ENCODE measurements around the gene RNF135.
"Not testable (repeated sequence)": the region's sequence is repeated elsewhere in the genome, so short reads cannot be mapped to it uniquely, and the experiment has no call there.

Gene RNF135, protein sequence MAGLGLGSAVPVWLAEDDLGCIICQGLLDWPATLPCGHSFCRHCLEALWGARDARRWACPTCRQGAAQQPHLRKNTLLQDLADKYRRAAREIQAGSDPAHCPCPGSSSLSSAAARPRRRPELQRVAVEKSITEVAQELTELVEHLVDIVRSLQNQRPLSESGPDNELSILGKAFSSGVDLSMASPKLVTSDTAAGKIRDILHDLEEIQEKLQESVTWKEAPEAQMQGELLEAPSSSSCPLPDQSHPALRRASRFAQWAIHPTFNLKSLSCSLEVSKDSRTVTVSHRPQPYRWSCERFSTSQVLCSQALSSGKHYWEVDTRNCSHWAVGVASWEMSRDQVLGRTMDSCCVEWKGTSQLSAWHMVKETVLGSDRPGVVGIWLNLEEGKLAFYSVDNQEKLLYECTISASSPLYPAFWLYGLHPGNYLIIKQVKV

DNA sequence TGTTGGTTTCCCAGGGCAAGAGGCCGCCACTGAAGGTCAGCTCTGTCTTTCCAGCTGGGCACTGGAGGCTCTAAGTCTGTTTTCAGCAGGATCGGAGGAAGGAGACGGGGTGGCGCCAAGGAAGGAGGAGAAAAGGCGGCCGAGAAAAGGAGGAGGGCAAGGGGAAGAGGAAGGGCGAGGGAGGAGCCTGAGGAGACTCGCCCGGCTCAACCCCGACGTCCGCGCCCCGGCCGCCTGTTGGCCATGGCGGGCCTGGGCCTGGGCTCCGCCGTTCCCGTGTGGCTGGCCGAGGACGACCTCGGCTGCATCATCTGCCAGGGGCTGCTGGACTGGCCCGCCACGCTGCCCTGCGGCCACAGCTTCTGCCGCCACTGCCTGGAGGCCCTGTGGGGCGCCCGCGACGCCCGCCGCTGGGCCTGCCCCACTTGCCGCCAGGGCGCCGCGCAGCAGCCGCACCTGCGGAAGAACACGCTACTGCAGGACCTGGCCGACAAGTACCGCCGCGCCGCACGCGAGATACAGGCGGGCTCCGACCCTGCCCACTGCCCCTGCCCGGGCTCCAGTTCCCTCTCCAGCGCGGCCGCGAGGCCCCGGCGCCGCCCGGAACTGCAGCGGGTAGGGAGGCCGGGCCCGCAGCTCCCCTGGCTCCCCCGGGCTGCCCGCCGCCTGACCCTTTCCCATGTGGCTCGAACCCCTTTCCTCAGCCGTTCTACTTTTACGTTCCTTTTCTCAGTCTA lies at the start of gene RNF135:
Gene RNF135 (plus strand): TSS at position 209 of the 737 bp plus-strand sequence. CDS start 35 bp downstream, at position 244.
- peak; percentile 61 to 68 for DNase-seq

DNA sequence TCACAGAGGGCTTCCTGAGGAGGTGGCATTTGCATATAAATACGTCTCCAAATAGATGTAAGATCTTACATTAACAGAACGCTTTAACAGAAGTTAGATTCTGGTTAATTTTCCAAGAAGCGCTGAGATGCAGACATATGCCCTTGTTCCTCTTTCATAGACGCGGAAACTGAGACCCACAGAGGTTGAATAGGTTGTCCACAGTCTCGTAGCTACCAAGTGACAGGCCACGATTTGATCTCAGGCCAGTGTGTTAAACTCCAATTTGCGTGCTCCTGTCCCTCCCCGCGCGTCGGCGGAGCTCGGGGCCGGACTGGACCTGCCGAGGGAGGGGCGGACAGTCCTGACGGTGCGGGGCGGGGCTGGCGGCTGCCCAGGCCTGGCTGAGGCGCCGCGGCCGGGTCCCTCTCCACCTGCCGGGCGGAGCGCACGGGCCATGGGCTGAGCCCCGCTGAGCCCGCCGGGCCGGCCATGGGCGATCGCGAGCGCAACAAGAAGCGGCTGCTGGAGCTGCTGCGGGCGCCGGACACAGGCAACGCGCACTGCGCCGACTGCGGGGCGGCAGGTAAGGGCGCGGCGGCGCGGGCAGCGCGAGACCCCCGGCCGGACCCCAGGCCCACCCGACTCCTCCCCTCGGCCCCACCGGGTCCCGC lies 49.2 kb upstream of the RNF135 start, which contains the start of gene ADAP2:
Gene ADAP2 (plus strand): TSS at position 402 of the 653 bp plus-strand sequence. CDS start 70 bp downstream, at position 472.
- peak; percentile 8 to 50 for DNase-seq

DNA sequence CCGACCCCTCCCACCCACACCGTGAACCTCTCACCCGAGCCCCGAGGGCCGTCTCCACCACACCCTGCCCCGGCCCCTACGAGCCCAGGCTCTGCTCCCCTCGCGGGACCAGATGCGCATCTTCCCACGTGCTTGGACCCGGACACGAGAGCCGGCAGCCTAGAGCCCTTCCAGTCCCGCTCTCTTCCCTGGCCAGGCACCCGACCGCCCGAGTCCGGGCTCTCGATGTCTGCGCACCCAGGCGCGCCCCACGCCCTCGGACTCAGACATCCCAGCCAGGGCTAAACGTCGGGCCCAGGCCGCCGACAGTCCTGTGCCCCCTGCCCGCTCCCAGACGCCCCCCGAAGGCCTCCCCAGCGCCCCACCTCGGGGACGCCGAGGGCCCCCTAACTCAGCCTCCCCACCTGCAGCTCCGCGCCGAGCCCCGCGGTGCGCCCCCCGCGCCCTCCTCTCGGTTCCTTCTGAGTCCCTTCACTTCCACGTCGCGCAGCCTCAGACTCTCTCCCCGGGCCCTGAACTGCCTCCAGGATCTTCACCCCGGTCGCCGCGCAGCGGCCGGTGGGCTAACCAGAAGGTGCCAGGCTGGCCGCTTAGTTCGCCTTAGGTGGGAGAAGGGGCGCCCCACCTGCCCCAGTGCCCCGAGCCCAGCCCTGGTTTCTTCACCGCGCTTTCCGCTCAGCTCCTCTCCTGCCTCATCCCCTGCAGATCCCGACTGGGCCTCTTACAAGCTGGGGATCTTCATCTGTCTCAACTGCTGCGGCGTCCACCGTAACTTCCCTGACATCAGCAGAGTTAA lies 48.4 kb upstream of the RNF135 start:
- DNase-seq = peak in 1 of 2 donors; percentile 14

DNA sequence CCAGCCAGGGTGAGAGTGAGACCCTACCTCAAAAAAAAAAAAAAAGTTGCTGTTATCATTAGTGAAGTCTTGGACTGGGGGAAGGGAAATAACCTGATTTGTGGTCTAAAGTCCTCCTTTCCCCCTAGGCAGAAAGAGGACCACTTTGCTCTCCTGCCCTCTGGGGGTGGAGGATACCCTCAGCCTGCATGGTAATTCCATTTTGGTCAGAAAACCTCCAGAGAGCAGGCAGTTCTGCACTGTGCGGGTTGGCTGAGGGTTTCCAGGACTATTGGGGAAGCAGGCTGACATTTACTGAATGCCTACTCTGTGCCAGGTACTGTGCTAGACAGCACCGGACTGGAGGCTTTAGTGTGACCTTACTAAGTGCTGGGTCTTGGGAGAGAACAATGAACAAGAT lies 46.5 kb upstream of the RNF135 start:
- DNase-seq = no peak

DNA sequence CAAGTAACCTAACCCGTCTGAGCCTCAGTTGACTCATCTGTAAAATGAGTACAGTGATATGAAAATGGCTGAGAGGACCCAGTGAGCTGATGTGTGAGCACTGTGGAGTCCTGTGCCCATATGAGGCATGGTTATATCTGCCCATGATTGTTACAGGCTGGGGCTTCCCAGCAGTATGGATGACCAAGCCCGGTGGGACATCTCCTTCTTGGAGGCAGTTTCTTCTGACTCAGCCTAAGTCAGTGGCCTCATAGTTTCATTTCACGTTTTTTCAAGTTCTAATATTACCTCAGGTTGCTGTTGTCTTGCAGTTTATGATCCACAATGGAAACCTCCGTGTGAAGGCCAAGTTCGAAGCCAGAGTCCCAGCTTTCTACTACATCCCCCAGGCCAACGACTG lies 44.3 kb upstream of the RNF135 start:
- DNase-seq = no peak

DNA sequence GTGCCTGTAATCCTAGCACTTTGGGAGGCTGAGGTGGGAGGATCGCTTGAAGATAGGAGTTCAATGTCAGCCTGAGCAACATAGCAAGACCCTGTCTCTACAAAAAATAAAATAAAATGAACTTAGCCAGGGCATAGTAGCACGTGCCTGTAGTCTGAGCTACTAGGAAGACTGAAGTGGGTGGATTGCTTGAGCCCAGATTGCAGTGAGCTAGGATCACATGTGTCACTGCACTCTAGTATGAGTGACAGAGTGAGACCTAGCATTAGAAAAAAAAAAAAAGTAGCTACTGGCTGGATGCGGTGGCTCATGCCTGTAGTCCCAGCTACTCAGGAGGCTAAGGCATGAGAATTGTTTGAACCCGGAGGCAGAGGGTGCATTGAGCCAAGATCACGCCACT lies 43.1 kb upstream of the RNF135 start:
- DNase-seq = no peak

DNA sequence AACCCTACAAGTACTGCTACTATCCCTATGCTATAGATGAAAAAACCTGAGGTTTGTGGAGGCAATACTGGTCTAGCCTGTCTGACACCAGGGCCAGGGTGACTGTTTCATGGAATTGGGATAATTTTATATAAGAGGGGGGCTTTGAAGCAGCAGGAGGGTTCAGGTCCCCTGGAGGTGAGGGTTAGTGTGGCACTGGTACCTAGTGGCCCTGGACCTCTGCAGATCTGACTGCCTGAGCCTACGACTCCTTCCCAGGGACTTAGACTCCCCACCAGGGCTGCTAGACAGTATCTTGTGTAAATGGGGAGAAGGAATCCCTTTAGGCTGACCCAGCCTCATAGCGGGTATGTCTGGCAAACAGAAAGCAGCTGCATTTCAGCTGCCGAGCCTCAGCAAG lies 42.3 kb upstream of the RNF135 start:
- DNase-seq = no peak

DNA sequence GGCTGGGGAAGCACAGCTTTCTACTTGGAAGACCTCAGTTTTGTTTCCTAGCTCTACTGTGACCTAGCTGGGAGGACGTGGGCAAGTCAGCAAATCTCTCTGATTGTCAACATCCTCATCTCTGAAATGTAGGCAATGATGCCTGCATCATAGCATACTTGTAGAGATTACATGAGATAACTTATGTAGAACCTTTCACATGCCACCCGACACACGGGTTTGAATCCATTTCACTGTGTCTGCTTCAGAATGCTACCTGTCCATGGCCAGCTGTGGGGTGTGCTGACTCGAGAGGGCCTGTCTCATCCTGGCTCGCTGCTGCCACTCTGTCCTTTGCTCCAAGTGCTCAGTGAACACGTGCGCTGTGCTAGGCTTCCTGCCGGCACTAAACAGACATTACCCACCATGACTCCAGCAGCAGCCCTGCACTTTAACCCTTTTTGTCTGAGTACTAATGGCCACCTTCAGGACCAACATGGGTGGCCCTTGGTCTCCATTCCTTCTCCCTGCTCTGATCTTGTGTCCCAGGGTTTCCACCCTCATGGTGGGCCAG lies 41.7 kb upstream of the RNF135 start:
- DNase-seq = no peak

DNA sequence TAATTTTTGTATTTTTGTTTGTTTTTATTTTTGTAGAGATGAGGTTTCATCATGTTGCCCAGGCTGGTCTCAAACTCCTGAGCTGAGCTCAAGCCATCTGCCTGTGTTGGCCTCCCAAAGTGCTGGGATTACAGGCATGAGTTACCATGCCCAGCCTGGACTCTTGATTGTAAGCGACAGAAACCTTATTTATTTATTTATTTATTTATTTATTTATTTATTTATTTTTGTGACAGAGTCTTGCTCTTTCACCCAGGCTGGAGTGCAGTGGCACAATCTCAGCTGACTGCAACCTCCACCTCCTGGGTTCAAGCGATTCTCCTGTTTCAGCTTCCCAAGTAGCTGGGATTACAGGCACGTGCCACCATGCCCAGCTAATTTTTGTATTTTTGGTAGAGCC lies 41.0 kb upstream of the RNF135 start:
- DNase-seq = not testable (repeated sequence)

DNA sequence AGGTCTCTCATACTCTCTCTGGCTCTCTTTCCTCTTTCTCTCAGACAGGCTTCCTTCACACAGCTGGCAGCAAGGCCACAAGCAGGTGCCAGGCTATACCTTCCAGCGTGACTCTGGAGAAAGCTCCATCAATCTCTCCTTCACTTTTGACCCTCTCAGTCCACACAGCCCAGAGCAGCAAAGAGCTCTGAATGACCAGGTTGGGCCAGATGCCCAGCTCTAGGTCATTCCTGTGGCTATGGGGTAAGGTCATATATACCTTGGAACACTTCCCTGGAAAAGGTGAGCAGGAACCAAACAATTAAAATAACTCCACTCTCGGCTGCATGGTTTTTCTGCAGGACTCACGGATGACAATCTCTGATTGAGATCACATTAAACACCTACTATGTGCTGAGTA lies 40.3 kb upstream of the RNF135 start:
- DNase-seq = no peak

DNA sequence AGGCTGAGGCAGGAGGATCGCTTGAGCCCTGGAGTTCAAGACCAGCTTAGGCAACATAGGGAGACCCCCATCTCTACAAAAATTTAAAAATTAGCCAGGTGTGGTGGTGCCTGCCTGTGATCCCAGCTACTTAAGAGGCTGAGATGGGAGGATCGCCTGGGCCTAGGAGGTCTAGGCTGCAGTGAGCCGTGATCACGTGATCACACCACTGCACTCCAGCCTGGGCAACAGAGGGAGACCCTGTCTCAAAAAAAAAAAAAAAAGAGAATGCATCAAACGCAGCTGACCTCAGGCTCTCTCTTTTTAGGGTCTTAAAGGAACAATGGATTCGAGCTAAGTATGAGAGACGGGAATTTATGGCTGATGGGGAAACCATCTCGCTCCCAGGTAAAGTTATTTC lies 39.3 kb upstream of the RNF135 start:
- not testable (repeated sequence) for DNase-seq

DNA sequence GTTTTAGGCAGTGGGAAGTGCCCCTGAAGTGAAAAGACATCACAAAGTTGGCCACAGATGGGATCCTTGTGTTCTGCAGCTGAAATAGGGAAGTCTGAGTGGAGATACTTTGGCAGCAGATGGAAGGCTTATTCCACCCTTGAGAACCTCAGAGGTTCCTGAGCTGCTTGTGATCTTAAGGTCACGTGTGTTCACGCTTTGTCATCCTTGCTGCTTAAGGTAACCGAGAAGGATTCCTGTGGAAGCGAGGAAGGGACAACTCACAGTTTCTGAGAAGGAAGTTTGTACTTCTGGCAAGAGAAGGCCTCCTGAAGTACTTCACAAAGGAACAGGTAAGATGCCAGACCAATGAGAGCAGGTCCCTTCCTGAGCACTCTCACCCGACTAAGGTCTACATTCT lies 36.9 kb upstream of the RNF135 start:
- no peak for DNase-seq

DNA sequence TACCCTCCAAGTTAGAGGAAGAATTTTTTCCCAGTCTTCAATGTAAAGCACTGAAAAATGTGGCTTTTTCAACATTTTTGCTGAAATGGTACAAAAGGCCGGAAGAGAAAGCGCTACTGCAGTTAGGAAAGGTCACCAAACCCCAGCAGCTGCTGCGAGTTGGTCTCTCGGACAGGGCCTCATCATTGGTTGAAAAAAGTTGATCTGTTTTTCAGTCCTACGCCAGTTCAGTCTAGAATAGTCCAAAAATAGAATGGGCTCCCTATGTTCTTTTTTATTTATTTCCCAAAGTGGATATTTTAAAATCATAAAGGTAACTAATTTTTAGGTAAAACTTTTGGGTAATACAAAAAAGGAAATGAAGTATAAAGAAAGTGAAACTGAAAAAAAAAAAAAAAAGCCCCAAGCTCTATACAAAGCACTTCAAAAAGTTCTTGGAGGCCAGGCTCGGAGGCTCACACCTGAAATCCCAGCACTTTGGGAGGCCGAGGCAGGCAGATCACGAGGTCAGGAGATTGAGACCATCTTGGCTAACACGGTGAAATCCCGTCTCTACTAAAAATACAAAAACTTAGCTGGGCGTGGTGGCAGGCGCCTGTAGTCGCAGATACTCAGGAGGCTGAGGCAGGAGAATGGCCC lies 31.7 kb upstream of the RNF135 start:
- peak in 1 of 2 donors; percentile 10 for DNase-seq

DNA sequence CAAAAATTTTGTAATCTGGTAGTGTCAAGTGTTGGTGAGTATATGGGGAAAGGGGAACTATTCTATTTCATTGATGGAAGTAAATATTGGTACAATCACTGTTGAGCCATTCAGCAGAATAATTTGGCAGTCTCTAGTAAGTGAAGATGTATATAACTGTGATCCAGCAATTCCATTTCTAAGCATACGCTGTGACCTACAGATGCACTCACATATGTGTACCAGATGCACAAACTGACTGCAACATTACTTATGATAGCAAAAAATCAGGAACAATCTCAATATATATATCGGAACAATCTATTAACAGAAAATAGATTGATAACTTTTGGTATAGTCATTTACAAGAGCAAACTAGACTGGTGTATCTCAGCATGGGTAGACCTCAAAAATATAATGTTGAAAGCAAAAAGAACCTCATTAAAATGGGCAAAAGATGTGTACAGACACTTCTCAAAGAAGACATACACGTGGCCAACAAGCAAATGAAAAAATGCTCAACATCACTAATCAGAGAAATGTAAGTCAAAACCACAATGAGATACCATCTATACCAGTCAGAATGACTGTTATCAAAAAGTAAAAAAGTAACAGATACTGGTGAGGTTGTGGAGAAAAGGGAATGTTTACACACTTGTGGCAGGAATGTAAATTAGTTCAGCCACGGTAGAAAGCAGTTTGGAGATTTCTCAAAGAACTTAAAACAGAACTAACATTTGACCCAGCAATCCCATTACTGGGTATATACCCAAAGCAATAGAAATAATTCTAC lies 28.3 kb upstream of the RNF135 start:
- no peak for DNase-seq

DNA sequence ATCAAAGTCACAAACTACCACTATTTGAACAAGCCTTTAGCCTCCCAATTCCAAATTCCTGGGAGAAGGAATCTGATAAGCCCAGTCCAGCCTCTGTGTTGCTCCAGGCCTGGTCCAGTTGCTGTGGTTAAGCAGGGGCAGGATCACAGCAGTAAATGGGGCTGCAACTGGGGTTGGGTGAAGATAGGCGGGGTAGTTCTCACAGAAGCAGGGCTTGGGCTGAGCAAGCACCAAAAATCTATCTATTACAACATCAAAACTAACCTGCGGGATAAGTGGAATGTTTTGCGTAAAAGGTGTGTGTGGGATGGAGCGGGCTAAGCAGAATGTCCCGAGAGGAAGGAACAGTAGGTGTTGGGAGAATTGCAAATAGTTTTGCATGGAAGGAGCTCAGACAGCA lies 23.0 kb upstream of the RNF135 start:
- DNase-seq = no peak

DNA sequence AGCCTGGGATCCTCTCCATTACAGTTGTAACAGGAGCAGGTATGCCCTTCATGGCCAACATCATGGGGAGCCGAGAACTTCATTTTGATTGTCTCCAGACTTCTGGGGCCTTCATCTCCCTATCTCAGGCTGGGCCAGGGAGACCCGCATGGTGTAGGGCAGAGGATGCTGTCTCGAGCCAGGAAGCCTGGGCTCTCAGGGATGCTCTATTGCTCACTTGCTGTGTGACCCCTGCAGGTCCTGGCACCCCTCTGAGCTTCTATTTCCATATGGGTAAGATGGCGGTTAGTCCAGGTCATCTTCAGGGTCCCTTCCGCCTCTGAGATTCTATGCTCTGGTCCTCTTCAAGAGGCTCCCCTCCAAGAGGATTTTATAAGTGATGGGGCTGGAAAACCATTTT lies 20.6 kb upstream of the RNF135 start:
- DNase-seq = no peak

DNA sequence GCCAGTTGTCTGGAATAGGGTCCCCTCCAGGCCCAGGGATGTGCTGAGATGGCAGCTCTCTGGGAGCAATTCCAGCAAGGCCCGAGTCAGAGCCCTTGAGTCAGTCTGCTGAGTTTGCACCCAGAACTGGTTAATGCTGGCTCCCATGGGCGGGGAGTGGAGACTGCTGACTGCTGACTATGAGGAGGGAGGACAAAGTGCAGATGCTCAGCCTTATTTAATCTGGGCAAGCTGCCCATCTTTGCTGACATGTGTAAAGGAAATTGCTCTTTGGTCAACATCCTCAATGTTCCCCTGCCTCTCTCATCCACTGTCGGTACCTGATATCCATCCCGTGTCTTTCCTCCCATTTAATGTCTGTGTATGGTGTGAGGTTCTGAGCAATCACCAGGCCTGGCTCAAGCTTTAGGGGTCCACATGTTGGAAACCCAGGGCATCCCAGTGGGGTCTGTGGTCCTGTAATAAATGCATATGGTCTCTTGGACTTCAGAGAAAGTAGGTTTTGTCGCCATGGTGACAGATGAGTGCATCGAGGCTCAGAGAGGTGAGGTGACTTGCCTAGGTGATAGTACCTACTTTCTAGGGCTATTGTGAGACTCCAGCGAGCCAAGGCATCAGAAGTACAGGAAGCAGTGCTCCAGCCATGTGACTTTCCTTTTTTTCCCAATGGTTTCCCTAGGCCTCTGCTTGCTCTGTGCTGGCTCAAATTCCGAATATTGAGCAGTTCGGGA lies 20.0 kb upstream of the RNF135 start:
- peak in 1 of 2 donors; percentile 31 for DNase-seq

DNA sequence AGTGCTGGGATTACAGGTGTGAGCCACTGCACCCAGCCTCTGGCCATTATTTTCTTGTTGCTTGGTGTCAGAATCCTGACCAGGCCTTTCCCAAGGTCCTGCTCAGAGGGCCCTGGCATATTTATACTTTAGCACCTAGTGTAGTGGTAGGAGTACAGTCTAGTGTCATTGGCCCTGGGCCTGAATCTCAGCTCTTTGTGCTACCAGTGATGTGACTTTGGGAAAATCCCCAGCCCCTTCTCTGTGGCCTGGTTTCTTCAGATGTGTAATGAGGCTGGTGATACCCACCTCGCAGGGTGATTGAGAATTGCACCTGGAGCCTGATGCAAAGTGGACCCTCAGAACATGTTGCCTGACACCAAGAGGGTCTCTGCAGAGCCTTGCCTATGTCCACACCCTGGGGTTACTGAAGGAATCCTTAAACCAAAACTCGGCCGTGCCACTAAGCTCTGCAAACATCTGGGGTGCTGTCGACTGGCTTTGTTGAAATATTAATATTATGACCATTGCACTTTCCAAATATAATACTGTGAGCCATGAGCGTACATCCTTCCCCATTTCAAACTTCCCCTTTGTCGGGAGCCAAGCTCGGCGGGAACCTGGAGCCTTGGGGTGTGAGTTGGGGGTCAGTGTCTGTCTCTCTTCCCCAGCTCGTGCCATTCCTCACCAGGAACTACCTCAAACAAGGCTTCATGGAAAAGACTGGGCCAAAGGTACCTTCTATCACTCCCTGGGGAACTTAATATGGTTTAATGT lies 18.0 kb upstream of the RNF135 start:
- DNase-seq = peak in 1 of 2 donors; percentile 37

DNA sequence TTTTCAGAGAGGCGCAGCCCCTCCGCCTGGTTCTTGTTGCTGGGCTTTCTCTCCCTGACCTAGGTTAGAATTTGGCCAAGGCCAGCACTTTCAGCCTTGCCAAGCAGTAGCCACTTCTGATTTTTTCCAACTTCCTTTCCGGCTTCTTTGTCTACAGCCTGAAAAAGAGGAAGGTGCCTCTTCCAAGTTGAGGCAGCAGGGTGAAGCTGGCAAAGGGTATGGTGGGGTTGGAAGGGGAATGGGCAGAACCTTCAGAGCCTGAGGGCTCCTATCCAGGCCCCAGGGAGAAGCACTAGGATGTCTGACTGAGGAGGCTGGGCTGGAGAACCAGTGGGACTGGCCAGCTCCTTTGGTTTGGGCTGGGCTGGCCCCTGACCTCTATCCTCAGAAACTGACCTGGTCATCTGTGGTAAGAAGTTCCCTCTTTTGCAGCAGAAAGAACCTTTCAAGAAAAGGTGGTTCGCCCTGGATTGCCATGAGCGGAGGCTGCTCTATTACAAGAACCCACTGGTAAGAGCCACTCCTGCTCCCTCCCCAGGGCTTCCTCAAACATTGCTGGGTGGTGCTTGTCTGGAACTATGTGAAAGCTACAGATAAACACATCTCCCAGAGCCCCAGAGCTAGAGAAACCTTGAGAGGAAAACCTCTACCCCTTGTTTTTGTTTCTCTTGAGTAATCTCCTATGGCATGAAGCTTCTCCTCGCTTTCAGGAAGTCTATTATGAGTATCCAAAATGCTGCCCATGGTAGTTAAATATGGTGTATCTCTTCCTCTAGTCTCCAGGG lies 16.6 kb upstream of the RNF135 start:
- DNase-seq = peak in 1 of 2 donors; percentile 14

All from CD4-positive, alpha-beta T cell treated with Interleukin-4 for 1 hour (primary cell).